NCI-H1105 (cell line): ENCODE results near the gene CARD10.

ENCODE experiments used
- DNase-seq: peaks from one replicate; lab custom pipeline; 2025; lab: John Stamatoyannopoulos, UW

Gene CARD10

DNA sequence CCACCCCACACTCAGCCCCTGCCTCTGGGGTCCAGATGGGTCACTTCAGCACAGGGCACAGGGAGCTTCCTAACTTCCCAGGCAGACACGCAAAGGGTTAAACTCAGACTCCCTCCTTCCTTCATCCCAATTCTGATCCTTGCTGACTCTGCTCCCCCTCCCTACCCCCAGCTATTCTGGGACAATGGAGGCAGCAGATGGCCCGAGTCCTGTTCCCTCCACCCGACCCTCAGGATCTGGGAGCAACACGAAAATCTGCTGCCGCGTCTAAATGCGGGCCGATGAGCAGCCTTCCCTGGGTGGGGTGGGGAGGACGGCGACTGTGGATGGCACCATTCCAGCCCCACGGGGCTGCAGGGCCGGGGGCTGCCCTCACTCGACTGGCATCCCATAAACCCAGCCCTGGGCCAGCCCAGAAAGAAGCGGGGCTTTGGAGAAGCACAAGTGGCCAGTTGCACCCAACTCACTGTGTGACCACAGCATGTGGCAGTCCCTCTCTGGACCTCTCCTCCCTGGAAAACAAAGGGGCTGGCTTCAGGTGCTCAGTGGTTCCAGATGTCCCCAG, 51.7 kb downstream of the CARD10 start:
- no peak for DNase-seq

DNA sequence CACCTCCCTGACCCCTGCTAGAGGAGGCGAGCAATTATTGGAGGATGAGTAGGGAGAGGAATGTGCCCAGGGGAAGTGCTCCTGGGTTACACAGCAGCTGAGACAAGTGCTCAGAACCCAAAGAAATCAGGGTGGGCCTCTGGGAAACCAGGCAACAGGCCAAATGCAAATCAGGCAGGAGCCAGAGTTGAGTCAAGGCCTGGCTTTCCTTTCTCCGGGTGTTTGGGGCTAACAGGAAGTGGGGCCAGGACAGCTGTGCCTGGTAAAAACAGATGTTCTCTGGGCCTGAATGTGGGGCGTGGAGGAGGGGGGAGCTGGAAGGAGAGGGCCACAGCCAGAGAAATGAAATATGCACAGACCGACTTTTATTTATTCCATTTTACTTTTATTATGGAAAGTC, 55.0 kb downstream of the CARD10 start:
- DNase-seq: no peak

DNA sequence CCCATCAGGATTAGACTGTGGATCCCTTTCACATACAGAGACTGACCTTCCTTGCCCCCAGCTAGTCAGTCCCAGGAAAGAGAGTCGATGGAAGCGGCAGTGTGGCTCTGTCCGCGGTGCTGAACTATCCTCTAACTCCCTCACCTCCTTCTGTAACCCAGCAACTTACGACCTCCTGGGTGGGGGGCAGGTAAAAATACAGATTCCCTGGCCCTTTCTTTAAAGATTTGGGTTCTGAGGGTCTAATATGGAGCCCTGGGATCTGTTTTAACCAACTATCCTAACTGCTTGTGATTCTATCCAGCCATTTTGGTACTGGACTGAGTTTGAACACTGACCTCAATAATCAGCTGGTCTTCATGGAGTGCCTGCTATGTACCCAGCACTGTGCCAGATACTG, 56.2 kb downstream of the CARD10 start:
- no peak for DNase-seq

DNA sequence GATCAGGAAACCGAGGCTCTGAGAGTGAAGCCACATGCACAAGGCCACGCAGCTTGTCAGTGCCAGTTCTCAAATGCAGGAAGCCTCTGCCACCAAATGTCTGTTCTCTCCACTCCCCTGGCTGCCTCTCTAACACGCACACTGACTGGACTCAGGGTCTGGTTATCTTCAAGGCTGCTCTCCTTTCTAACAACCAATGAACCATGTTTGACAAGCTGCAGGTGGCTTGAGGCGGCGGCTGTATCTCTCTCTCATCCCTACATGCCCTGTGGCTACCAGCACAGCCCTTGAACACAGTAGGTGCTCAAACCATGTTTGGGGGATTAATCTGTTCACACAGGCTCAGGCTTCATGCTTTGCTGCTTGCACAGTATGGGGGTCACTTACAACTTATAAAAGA, 56.8 kb downstream of the CARD10 start:
- no peak for DNase-seq

DNA sequence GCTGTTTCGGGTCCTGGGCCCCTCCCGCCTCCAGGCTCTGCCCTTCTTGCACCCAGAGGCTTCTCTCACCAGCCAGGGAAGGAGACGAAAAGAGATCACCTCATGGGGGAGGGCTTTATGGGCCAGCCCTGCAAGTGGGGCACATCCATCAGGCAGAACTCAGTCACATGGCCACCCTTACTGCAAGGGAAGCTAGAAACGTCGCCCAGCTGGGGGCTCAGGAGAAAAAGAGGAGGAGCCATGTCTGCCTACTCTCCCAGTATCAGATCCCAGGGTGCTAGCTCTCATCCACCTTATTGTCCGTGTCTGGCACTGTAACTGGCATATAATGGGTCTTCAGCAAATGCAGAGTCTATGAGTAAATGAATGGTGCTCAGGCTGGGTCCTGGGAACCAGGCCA, 57.3 kb downstream of the CARD10 start:
- DNase-seq: no peak

DNA sequence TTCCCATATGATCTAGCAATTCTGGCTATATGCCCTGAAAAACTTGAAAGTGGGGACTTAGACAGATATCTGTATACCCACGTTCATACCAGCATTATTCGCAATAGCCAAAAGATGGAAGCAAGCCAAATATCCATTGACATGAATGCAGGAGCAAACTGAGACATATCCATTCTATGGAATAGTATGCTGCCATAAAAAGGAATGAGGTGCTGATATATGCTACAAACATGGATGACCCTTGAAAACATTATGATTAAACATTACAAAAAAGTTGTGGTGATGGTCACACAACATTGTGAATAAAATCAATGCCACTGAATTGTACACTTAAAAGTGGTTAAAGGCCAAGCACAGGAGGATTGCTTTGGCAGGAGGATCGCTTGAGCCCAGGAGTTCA, 58.5 kb downstream of the CARD10 start:
- DNase-seq: no peak

DNA sequence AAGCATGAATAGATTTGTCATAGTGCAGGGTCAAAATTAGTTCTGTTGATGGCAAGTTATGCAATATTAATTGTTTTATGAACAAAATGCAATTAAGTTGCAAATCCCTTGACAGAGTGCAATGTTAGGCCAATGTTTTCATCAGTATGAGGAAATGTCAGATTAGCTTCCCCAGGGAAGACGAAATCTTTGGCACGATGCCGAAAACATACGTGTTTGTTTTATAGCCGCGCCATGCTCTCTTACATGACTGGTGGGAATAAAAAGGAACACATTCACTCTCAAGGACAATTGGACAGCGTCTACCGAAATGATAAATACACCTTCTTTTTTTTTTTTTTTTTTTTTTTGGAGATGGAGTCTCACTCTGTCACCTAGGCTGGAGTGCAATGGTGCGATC, 60.0 kb downstream of the CARD10 start:
- peak; percentile 4 for DNase-seq

DNA sequence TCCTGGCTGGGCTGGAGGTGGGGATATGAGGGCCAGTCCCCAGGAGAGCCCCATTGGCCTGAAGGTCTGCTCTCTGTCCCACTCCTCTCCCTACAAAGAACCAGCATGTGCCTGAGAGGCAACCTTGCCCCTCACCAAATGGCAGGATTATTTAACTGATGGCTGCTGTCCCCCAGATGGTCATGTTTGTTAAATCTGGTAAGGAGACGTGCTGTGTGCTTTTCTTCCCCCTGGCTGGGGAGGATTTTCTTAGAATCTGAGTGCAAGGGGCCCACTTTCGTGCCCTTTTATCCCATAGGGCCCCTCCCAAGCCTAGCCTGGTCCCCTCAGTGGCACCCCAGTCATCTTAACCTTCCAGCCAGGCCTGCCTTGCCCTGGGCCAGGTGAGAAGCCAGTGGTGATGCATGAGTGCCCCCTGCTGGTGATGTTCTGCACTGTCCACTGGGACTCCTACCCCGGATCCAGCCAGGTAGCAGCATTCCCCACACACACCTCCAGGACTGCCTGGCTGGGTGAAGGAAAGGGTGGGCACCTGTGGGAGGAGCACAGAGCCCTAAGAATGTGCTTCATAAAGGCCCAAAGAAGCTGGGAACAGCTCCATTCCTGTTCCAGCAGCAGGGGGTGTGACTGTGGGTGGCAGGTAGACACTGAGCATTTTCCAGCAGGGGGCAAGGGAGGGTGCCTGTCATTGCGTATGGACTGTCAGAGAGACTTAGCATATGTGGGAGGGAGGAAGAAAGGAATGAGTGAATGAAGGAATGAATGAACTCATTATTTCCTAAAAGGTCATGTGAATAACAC, 61.9 kb downstream of the CARD10 start:
- peak; percentile 61 for DNase-seq

DNA sequence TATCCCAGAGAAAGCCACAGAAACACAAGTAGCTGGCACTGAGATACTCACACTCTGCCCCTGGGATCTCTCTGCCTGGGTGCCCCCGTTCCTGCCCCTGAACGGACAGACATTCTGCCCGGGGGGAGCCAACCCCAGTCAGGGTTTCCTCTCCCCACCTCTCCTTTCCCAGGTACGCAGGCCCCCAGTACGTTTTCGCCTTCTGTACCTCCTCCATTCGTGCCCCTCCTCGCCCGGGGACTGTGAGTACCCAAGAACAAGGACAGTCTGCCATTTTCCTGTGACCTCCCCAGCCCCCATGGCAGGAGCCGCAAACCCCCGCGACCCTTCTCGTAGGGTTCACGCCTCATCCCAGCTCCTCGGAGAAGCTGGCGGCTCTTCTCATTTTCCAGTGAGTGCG, 62.9 kb downstream of the CARD10 start:
- DNase-seq: no peak

DNA sequence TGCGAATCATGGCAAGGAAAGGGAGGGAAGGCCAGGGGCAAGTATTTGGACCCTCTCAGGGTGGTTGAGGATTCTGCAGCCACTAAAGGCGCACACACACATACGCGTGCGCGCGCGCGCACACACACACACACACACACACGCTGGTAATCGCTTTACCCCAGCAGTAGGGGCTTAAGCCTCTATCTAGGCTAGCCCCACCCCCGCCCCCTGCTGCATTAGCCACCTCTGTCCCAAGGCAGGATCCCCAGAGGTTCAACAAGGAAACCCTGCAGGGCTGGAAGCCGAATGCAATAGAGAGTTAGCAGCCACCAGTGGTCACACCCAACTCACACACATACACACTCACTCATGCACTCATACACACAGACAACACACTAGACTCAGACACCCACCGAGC, 63.3 kb downstream of the CARD10 start:
- no peak for DNase-seq

DNA sequence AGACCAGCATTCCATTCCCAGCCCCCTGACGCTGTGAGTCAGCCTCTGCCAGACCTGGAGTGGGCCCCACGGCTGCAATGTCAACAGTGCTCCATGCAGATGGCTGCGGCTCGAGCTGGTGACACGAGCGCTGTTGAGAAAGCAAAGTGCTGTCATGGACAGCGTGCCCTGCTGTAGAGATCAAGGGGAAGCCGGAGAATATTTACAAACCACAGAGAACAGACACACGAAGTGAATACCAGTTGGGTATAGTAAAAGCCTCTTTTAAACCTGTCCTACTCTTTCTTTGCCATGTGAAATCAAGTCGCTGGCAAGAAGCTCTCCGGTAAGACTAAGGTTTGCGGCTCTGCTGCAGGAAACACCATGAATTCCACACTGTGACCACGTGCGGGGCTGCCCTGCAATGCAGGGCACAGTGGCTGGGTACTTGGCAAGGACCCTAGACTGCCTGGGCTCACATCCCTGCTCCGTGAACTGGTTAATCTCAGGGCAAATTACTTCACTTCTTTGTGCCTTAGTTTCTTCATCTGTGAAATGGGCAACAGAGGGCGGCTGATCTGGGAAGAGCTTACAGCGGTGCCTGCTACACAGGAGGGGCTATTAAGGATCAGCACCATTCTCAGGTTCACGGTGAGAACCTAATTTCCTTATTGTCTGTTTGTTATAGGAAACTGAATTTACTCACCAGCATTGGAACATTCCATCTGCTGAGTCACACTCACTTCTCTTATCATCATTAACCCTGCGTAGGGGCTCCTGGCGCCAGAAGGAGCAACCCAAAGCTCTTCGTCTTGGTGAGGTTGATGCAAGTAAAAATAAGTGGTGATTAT, 64.1 kb downstream of the CARD10 start:
- no peak for DNase-seq

DNA sequence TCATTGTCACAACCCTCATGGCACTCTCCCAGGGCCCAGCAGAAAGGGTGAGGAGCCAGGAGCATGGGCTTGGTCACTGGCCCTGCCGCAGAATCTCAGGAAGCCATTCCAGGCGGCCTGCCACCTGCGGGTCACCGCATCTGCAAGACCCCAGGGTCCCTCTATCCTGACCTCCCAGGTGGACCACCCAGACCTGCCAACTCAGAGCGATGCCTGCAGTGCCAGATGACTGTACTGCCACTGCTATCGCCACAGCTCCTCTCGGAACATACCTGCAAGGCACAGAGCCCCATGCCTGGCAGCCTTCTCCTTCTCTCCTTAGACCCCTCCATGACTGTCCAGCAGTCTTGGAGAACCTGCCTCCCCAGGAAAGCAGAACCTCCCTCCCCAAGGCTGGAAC, 65.5 kb downstream of the CARD10 start:
- DNase-seq: no peak

DNA sequence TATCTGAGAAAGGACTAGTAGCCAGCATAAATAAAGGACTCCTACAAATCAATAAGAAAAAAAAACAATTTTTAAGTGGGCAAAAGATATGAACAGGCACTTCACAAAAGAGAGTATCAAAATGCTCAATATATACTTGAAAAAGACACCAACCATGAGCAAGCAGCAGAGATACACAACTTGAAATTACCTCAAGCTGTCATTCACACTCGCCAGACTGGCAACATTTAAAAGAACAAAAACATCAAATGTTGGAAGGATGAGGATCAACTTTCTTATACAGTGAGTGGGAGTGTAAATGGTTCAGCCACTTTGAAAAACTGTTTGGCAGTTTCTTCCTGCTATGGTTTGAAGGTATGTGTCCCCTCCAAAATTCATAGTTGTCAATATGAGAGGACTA, 68.0 kb downstream of the CARD10 start:
- DNase-seq: no peak

DNA sequence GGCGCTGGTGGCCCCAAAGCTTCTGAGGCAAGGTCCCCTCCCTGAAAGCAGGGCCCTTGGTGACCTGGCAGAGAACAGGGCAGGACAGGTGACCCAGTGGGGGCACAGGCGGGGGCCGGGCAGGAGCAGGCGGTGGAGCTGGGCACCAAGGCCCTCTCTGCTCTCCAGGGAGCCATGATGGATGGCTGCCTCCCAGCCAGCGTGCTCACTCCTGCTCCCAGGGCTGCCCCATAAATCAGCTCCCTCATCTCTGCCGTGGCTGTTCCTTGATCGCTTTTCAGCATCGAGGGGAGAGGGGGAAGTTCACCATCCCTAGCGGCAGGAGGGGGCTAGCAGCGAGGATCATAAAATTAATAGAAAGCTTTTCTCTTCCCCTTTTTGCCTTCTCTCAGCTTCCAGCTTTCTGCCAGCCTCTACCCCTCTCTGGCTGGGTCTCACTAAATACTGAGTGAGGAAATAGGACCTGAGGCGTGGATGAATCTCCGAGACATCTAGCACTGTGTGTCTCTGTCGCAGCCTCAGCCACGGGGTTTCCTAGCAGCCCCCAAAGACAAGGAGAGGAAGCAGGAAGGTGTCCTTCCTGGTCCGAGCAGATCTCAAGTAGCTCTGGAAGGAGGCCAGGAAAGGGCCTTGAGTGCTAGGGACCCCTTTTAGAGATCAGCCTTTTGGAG, 69.7 kb downstream of the CARD10 start:
- no peak for DNase-seq

DNA sequence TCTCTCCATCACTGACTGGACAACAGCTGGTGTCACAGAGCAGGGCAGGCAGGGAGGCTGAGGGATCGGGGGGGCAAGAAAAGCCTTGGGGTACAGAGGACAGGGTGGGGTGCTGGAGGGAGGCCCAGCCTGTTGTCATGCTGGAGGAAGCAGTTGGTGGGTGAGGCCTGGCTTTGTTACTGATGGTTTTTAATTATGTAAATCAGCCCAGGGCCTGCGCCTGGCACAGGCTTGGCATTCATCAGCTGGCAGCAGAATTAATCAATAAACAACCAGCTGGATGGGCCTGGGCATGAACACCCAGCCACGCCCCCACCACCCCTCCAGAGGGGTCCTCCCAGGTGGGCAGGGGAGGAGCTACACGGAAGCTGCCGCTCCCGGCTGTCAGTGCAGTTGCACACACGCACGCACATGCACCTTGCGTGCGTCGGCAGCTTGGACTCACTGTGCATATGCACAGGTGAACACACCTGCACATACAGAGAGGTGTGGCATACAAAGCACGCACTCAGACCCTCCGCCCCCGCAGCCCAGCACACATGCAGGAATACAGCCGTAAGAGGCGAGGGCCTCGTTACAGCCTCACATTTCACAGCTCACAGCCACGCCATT, 70.6 kb downstream of the CARD10 start:
- DNase-seq: peak; percentile 83

DNA sequence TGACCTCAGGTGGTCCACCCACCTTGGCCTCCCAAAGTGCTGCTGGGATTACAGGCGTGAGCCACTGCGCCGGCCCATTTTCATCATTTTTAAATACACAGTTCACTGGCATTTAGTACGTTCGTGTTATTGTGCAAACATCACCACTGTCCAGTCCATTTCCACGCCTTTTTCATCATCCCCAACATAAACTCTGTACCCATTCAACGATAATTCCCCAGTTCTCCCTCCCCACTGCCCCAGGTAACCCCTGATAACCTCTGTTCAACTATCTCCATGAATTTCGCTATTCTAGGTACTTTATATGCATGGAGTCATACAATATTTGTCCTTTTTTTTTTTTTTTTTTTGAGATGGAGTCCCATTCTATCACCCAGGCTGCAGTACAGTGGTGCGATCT, 73.7 kb downstream of the CARD10 start:
- no peak for DNase-seq

DNA sequence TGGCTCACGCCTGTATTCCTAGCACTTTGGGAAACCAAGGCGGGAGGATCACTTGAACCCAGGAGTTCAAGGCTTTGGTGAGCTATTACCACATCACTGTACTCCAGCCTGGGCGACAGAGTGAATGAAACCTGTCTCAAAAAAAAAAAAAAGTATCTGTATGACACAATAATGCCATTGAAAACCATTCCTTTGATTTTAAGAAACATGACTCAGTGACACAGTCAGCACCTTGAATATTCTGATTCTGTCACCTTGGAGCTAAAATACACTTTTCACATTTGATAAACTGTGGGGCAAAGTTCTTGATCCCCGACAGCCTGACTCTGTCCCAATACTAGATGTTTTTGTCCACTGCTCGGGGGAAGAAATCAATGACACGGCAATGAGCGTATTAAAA, 75.2 kb downstream of the CARD10 start:
- no peak for DNase-seq

DNA sequence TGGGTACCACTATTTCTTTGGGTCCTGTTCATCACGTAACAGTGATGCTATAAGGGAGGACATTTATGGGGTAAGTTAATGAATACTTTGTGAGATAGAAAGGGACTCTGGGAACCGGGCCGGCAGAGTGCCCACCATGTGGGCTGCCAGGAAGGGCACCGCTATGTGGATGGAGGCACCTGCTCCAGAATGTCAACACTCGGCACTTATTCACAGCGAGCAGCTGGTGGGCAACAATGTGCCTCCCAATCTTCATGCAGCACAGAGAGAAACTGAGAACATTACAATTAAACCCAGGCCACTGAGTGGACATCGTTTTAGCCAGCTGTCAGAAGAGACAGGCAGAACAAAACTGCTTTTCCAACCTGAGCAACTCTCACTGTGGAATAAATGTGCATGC, 76.1 kb downstream of the CARD10 start:
- no peak for DNase-seq

DNA sequence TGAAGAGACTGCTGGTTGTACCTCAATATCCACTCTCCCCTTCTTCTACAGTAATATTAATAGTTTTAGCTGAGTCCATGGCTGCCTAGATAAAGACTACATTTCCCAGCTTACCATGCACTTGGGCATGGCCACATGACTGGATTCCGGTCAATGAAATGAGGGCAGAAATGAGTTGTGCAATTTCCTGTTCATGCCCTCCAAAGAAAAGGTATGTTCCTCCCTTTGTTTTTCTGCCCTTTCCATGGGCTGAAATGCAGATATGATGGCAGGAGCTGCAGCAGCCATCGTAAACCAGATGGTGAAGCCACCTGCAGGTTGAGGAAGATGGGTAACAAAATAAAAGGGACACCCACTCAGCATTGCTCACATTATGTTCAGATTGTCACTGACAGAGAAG, 76.7 kb downstream of the CARD10 start:
- DNase-seq: no peak

DNA sequence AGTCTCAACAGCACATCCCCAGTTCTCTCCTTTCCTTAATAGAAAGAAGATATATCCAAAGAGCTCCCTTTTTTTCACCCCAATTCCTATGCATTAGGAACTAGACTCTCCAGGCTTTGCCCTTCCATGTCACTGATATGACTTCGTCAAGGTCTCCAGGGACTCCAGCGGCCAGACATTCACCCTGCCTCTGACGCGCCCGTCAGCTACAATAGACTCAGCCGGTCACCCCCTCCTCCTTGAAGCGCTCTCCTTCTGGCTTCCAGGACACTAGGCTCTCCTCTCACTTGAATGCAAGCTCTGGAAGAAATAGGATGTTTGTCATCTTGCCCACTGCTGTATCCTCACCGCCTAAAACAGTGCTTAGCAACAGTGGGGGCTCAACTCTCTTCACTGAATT, 77.1 kb downstream of the CARD10 start:
- DNase-seq: no peak

DNA sequence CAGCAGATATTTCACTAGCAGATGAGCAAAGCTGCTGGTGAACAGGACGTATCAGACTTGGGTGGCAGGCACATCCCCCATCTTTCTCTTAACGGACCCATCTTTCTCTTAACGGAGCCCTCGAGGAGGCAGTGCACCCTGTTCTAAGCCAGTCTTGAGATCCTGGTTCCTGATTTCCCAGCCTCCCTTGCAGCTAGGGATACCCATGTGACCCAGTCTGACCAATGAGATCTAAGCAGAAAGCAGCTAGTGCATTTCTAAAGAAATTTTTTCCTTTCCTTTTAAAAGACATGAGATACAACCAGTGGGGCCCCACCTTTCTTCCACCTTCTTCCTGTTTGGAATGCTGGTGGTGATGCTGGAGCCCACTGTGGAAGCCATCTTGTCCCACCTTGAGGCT, 78.3 kb downstream of the CARD10 start:
- no peak for DNase-seq
